ENCODE data around the gene C2orf78. TPM values are rescaled to one million over a fixed set of nuclear protein-coding genes. Genes with fewer than 3 reads are reported as not detected.
A peak's percentile ranks its signal among the peaks of the same experiment; 100 is the strongest.

Gene C2orf78
- total RNA-seq, 2 experiments from 2014 or later, result not detected

DNA sequence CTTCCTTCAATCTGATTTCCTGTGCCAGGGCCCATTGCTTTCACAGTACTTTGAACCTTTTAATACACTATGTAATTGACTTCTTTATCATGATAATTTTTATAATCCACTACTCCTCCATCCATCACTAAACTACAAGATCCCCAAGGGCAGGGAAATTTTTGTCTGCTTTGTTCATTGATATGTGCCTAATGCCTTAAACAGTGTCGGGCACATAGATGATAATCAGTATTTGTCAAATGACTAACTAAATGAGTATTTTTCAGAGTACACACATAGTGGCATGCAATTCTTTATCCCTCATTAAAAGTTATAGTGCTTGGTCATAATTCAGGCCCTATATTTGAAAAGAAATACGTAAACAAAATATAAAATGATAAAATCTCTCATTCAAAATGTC is 39.4 kb downstream of the C2orf78 start:
- POLR2A ChIA-PET, result interaction anchor here (0.6 to 1.0 kb wide), 2 partner anchors 146 to 533 kb away, joined by 3 read pairs; no protein-coding TSS in a partner anchor
- no peaks in the 10 kb centered on the region for H3K79me2 ChIP-seq (ENCODE audit: insufficient read depth, low read depth, low read length)

DNA sequence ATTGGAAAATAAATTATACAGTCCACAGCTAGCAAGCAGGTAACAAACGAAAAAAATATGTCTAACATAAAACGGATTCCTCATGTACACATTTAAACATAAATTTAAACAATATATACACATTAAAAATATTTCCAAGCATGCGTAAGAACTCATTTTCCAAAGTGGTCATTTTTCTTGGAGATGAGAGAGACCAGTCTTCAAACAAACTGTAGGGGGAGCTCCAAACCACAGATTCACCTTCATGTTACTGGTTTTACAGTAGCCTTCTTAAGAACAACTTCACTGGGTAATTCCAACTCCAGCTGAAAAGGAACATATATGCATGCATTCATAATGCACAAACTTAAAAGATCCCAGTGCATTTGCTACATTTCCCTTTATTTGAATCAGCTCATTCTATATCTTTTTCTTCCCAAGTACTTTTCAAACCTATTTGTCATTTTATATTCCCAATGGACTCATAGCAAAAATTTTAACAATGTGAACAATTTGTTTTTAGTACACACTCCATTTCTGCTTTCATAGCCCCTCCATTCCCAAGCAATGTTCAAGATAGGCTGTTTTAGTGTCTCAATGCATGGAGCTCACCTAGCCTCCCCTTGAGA is 40.0 kb downstream of the C2orf78 start:
- Histone ChIP-seq H4K20me1 (ENCODE audit: insufficient read depth, low read length) (no peaks in the 10 kb centered on the region), H3K4me2 (ENCODE audit: low read length) (no peak overlapping the region), H3K79me2 (ENCODE audit: insufficient read depth, low read depth, low read length) (no peaks in the 10 kb centered on the region; the same call in 1 of the 2 replicates), H3K9me3 (ENCODE audit: low read length) (no peaks in the 10 kb centered on the region), H3K4me3 (ENCODE audit: low read depth, low read length, poor library complexity, severe bottlenecking) (no peak overlapping the region), H3K27ac (ENCODE audit: low read depth, low read length, poor library complexity, severe bottlenecking) (no peak overlapping the region), H3K4me1 (ENCODE audit: insufficient read depth, low read length, poor library complexity, severe bottlenecking) (peaks cover 29% of the 10 kb centered on the region), H2AFZ (ENCODE audit: low read length) (no peak overlapping the region), H3K9me2 (ENCODE audit: insufficient read depth, low read length) (no peaks in the 10 kb centered on the region), H3K36me3 (ENCODE audit: insufficient read depth, low read length) (no peaks in the 10 kb centered on the region)
- intact Hi-C loops (cut with micrococcal nuclease; ENCODE audit: unreplicated experiment), result loop anchor here (1.0 kb wide), 1 partner anchor 323 kb away; the partner anchor contains the start of gene BOLA3
- DNase-seq (ENCODE audit: low spot score), result peak; percentile 79
- TF ChIP-seq EZH2phosphoT487 (IDR thresholded peaks at IDR 0.05; ENCODE audit: borderline replicate concordance, low read depth, low read length), result no peak
- TF ChIP-seq, protein P1, sequence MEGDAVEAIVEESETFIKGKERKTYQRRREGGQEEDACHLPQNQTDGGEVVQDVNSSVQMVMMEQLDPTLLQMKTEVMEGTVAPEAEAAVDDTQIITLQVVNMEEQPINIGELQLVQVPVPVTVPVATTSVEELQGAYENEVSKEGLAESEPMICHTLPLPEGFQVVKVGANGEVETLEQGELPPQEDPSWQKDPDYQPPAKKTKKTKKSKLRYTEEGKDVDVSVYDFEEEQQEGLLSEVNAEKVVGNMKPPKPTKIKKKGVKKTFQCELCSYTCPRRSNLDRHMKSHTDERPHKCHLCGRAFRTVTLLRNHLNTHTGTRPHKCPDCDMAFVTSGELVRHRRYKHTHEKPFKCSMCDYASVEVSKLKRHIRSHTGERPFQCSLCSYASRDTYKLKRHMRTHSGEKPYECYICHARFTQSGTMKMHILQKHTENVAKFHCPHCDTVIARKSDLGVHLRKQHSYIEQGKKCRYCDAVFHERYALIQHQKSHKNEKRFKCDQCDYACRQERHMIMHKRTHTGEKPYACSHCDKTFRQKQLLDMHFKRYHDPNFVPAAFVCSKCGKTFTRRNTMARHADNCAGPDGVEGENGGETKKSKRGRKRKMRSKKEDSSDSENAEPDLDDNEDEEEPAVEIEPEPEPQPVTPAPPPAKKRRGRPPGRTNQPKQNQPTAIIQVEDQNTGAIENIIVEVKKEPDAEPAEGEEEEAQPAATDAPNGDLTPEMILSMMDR (conservative IDR thresholded peaks at IDR 0.05; ENCODE audit: low read length), result peak; percentile 98
- ChIA-PET POLR2A (interaction anchor here (0.6 to 1.0 kb wide), 2 partner anchors 146 to 533 kb away, joined by 3 read pairs; no protein-coding TSS in a partner anchor), CTCF (ENCODE audit: unreplicated experiment) (interaction anchor here (0.6 to 0.8 kb wide), 2 partner anchors 159 to 323 kb away, joined by 3 read pairs; no protein-coding TSS in a partner anchor)
- no TSS peak for BruUV-seq (replicated peaks)

More for the DNA sequence above, 39.4 kb downstream of the C2orf78 start:
- Histone ChIP-seq H2AFZ (ENCODE audit: low read length) (0 out of 2 replicates have a peak overlapping the region, but pooled peaks have one; percentile 50), H3K4me1 (ENCODE audit: insufficient read depth, low read length, poor library complexity, severe bottlenecking) (peaks cover 29% of the 10 kb centered on the region), H3K4me3 (ENCODE audit: low read depth, low read length, poor library complexity, severe bottlenecking) (no peak overlapping the region), H4K20me1 (ENCODE audit: insufficient read depth, low read length) (no peaks in the 10 kb centered on the region), H3K9me3 (ENCODE audit: low read length) (no peaks in the 10 kb centered on the region), H3K4me2 (ENCODE audit: low read length) (no peak overlapping the region), H3K27ac (ENCODE audit: low read depth, low read length, poor library complexity, severe bottlenecking) (no peak overlapping the region), H3K9me2 (ENCODE audit: insufficient read depth, low read length) (no peaks in the 10 kb centered on the region), H3K36me3 (ENCODE audit: insufficient read depth, low read length) (no peaks in the 10 kb centered on the region)
- BruUV-seq (replicated peaks), result no TSS peak
- CTCF ChIA-PET (ENCODE audit: unreplicated experiment), result no interaction called here
- no peak for DNase-seq (ENCODE audit: low spot score)
- intact Hi-C loops (cut with micrococcal nuclease; ENCODE audit: unreplicated experiment), result no loop called here
- TF ChIP-seq, protein P1 (conservative IDR thresholded peaks at IDR 0.05; ENCODE audit: low read length), result no peak
- TF ChIP-seq EZH2phosphoT487 (IDR thresholded peaks at IDR 0.05; ENCODE audit: borderline replicate concordance, low read depth, low read length), result no peak

DNA sequence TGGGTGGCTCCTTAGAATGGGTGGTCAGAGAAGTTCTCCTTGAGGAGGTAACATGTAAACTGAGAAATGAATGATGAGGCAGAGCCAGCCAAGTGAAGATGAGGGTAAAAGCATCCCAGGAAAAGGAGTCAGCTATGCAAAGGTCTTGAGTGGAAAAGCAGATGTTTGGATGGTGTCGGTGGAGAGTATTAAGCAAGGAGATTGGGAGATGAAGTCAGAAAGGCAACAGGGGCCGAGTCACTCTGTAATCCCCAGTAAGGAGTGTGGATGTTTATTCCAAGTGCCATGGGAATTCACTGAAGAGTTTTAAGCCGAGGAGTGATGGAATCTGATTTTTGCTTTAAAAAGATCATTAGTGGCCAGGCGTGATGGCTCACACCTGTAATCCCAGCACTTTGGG is 41.4 kb downstream of the C2orf78 start:
- Histone ChIP-seq H3K9me2 (ENCODE audit: insufficient read depth, low read length) (no peaks in the 10 kb centered on the region), H3K36me3 (ENCODE audit: insufficient read depth, low read length) (no peaks in the 10 kb centered on the region), H3K4me2 (ENCODE audit: low read length) (no peak overlapping the region), H4K20me1 (ENCODE audit: insufficient read depth, low read length) (peaks cover 9% of the 10 kb centered on the region; the same call in 1 of the 2 replicates), H3K4me1 (ENCODE audit: insufficient read depth, low read length, poor library complexity, severe bottlenecking) (peaks cover 39% of the 10 kb centered on the region), H3K27ac (ENCODE audit: low read depth, low read length, poor library complexity, severe bottlenecking) (no peak overlapping the region), H3K79me2 (ENCODE audit: insufficient read depth, low read depth, low read length) (peaks cover 12% of the 10 kb centered on the region; the same call in 1 of the 2 replicates), H2AFZ (ENCODE audit: low read length) (no peak overlapping the region), H3K4me3 (ENCODE audit: low read depth, low read length, poor library complexity, severe bottlenecking) (no peak overlapping the region), H3K9me3 (ENCODE audit: low read length) (no peaks in the 10 kb centered on the region)
- intact Hi-C loops (cut with micrococcal nuclease; ENCODE audit: unreplicated experiment), result no loop called here
- ChIA-PET POLR2A (interaction anchor here (1.0 kb wide), 1 partner anchor 322 kb away, joined by 3 read pairs; no protein-coding TSS in a partner anchor), CTCF (ENCODE audit: unreplicated experiment) (no interaction called here)
- BruUV-seq (replicated peaks), result no TSS peak
- DNase-seq (ENCODE audit: low spot score), result no peak
- TF ChIP-seq EZH2phosphoT487 (IDR thresholded peaks at IDR 0.05; ENCODE audit: borderline replicate concordance, low read depth, low read length), result no peak
- TF ChIP-seq, protein P1 (conservative IDR thresholded peaks at IDR 0.05; ENCODE audit: low read length), result no peak
